ENCODE measurements around the gene IPPK. TPM values are rescaled to one million over a fixed set of nuclear protein-coding genes. Genes with fewer than 3 reads are reported as not detected.

Gene IPPK
- total RNA-seq, 2 donors from 2014 or later = 10.3 to 14.0 TPM

DNA sequence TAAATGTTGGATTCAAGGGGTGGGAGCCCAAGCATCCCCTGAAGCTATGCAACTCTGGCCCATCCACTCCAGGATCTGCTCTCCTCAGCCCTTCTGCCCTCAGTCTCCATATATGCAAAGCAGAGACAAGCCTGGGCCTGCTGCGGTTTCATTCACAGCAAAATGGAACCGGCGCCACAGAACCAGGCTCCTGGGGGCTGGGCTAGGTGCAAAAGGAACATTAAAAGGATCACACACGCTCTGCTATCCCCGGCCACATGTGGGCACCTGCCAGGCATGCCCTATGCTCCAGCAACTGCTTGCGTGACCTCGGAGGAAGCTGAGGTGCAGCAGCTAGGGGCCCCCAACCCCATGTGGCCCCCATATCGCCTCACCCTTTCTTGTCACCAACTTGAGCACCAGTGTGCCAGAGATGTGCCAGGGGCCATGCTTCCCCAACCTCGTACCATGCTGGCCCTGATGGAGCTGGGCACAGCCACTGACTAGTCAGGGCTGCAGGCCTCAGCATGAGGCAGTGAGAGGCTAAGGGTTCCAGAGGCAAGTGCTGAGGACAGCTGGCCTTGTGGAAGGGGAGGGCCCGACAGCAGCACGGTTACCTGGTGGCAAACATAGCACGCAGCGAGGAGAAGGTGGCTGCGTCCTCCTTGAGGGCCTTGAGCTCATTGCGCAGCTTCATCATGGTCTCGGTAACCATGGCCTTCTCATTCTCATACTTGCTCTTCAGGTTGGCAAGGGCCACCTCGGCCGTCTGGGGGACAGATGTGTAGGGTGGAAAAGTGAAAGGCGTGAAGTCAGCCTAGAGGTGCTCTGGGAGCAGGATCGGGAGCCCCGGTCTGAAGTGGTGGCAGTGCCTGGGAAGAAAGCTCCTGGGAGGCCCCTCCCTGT is 47.5 kb upstream of the IPPK start:
- Histone ChIP-seq H3K9me3 (no peaks in the 10 kb centered on the region), H3K36me3 (peaks cover 12 to 30% of the 10 kb centered on the region in 2 donors), H3K27ac (no peak overlapping the region), H3K4me1 (replicated peaks) (no peaks in the 10 kb centered on the region), H3K27me3 (replicated peaks; ENCODE audit: insufficient read depth) (no peaks in the 10 kb centered on the region), H3K4me3 (no peak overlapping the region)
- 82% methylated on average over 20 of the region's 21 CpGs for WGBS
- no peak for DNase-seq (ENCODE audit: low spot score)
- TF ChIP-seq, protein P1, sequence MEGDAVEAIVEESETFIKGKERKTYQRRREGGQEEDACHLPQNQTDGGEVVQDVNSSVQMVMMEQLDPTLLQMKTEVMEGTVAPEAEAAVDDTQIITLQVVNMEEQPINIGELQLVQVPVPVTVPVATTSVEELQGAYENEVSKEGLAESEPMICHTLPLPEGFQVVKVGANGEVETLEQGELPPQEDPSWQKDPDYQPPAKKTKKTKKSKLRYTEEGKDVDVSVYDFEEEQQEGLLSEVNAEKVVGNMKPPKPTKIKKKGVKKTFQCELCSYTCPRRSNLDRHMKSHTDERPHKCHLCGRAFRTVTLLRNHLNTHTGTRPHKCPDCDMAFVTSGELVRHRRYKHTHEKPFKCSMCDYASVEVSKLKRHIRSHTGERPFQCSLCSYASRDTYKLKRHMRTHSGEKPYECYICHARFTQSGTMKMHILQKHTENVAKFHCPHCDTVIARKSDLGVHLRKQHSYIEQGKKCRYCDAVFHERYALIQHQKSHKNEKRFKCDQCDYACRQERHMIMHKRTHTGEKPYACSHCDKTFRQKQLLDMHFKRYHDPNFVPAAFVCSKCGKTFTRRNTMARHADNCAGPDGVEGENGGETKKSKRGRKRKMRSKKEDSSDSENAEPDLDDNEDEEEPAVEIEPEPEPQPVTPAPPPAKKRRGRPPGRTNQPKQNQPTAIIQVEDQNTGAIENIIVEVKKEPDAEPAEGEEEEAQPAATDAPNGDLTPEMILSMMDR (IDR thresholded peaks at IDR 0.05) = no peak
- TF ChIP-seq POLR2A (IDR thresholded peaks at IDR 0.05) (no peak), POLR2AphosphoS5 (IDR thresholded peaks at IDR 0.05) (no peak)
- intact Hi-C loops (cut with DNase I) = loop anchor here (1.0 kb wide), 1 partner anchor 73 kb away; no protein-coding TSS in a partner anchor

DNA sequence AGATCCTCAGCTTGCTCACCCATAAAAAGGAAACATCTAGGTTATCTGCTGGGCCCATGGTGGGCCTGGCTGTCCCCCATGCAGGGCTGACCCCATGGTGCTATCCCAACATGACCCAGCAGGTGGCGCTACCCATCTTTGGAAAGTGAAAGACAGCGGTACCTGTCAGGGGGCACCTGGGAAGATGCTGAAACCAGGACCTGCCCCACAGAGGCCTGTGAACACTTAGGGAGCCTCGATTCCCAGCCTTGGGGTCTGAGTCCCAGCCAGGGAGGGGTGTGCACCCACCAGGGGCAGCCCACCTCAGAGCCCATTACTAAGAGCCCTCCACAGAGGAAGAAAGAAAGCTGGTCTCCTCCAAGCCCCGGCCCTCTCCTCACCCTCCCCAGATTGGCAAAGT is 46.6 kb upstream of the IPPK start:
- H3K4me3 ChIP-seq = no peak overlapping the region
- H3K4me1 ChIP-seq (replicated peaks) = no peaks in the 10 kb centered on the region
- no peak for TF ChIP-seq POLR2A (IDR thresholded peaks at IDR 0.05)
- TF ChIP-seq, protein P1 (IDR thresholded peaks at IDR 0.05) = peak; percentile 88 to 93 (median 90)
- peak; percentile 17 for TF ChIP-seq POLR2AphosphoS5 (IDR thresholded peaks at IDR 0.05)
- no peaks in the 10 kb centered on the region for H3K9me3 ChIP-seq
- intact Hi-C loops (cut with DNase I) = no loop called here
- WGBS = 34% methylated on average over 4 of the region's 4 CpGs
- DNase-seq (ENCODE audit: low spot score) = peak; percentile 53
- H3K27ac ChIP-seq = no peak overlapping the region
- H3K27me3 ChIP-seq (replicated peaks; ENCODE audit: insufficient read depth) = no peaks in the 10 kb centered on the region
- peaks cover 12 to 30% of the 10 kb centered on the region in 2 donors for H3K36me3 ChIP-seq

DNA sequence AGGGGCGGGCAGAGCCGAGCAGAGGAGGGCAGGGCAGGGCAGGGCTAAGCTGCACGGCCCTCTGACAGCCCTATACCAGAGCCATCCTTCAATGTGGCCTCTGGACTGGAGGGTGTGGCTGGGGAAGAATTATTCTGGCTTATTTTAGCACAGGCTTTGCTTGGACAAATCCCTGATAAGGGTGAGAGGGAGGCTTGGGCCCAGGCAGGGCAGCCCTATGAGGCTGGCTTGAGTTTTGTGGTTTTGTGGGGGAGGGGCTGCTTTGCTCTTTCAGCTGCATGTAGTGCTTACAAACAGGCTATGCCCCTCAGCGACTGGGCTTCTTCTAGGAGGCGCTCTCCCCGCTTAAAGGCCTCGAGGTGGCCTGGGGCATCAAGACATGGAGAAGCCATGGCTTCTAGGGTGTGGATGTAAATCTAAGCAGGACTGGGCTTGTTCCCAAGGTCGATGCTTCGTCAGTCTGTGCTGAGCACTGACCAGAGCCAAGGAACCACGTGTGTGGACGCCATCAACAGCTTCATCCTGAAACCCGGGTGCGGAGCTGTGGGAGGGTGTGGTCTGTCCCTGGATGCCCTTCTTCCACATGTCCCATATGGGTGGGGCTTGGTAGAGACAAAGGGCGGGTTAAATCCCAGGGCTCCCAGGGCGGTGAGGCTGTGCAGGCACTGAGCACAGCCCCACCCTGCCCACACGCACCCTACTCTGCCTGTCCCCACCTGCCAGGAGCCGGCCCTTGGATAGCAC is 45.7 kb upstream of the IPPK start:
- Histone ChIP-seq H3K27me3 (replicated peaks; ENCODE audit: insufficient read depth) (no peaks in the 10 kb centered on the region), H3K27ac (no peak overlapping the region), H3K9me3 (no peaks in the 10 kb centered on the region), H3K4me1 (replicated peaks) (no peaks in the 10 kb centered on the region), H3K36me3 (peaks cover 12 to 29% of the 10 kb centered on the region in 2 donors), H3K4me3 (no peak overlapping the region)
- 81% methylated on average over 17 of the region's 17 CpGs for WGBS
- intact Hi-C loops (cut with DNase I) = no loop called here
- TF ChIP-seq POLR2AphosphoS5 (IDR thresholded peaks at IDR 0.05) = no peak
- TF ChIP-seq, protein P1 (IDR thresholded peaks at IDR 0.05) = no peak
- TF ChIP-seq POLR2A (IDR thresholded peaks at IDR 0.05) = no peak
- DNase-seq (ENCODE audit: low spot score) = no peak

DNA sequence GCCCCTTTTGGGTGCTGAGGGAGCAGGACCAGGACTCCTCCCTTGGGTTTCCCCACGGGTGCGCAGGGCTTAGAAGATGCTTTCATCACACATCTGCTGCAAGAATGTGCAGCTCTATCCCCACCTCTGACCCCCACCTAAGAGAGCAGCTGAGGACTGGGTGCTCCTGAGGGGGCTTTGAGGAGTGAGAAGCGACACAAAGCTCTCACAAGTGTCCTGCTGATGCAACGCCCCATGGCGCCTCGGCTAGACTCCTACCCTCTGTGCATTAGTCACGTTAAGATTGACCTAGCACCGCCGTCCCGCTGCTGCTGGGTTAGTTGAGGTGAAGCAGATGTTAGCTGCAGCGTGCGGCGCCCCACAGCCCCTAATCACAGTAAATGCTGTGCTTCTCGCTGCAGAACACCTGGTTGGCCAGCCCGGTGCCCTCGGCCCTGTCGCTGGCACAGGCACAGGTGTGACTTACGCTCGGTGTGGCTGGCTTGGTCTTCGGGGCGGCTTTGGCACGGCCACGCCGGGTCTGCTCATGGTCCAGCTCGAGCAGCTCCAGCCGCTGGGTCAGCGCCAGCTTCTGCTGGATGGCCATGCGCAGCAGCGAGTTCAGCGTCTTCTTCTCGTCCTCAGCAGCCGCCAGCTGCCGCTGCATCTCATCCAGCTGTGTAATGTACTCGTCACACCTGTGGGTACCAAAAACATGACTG is 45.0 kb upstream of the IPPK start:
- no peaks in the 10 kb centered on the region for H3K9me3 ChIP-seq
- H3K27me3 ChIP-seq (replicated peaks; ENCODE audit: insufficient read depth) = no peaks in the 10 kb centered on the region
- no peaks in the 10 kb centered on the region for H3K4me1 ChIP-seq (replicated peaks)
- no peak overlapping the region for H3K27ac ChIP-seq
- DNase-seq (ENCODE audit: low spot score) = no peak
- 89% methylated on average over 34 of the region's 34 CpGs for WGBS
- TF ChIP-seq POLR2AphosphoS5 (IDR thresholded peaks at IDR 0.05) (no peak), POLR2A (IDR thresholded peaks at IDR 0.05) (no peak)
- TF ChIP-seq, protein P1 (IDR thresholded peaks at IDR 0.05) = no peak
- intact Hi-C loops (cut with DNase I) = no loop called here
- H3K36me3 ChIP-seq = peaks cover 11 to 22% of the 10 kb centered on the region in 2 donors
- no peak overlapping the region for H3K4me3 ChIP-seq

Measured in prostate gland (tissue), 2 donors.